Naive thymus-derived CD4-positive, alpha-beta T cell (primary cell): ENCODE data around the gene SIPA1L3. TPM values are rescaled to one million over a fixed set of nuclear protein-coding genes. Genes with fewer than 3 reads are reported as not detected.
A peak's percentile ranks its signal among the peaks of the same experiment; 100 is the strongest.

Source experiments
- ATAC-seq: fragments of 150-1000 bp; cut with Tn5 transposase; 2 replicates; pipeline ENCODE4 v1.10.0; 2021; ENCODE audit warnings: mild to moderate bottlenecking, moderate library complexity
- CTCF ChIA-PET: fragments of 350-600 bp; sonication (Branson Sonifier 250); formaldehyde crosslinking; loops from one replicate; lab custom pipeline; 2021; ENCODE audit warnings: antibody characterized with exemption; lab: Charles Lee
- POLR2A ChIA-PET: fragments of 350-600 bp; sonication (Branson Sonifier 250); formaldehyde crosslinking; loops from one replicate; lab custom pipeline; 2021; ENCODE audit warnings: antibody characterized with exemption, inconsistent platforms; lab: Charles Lee
- DNase-seq, 9 donors: peaks; one replicate each; pipeline versions ENCODE4 v3.0.0 to v3.0.0-alpha.2; 2020 to 2022; ENCODE audit warnings: mixed read lengths in 1 of 9
- H3K27ac ChIP-seq: one replicate; pipeline ENCODE4 v1.7.0; 2013; ENCODE audit warnings: mild to moderate bottlenecking, low read depth, low read length, moderate library complexity
- H3K27me3 ChIP-seq, 2 donors: one replicate each; pipeline ENCODE4 v1.7.0; 2013; ENCODE audit warnings: low read length in 2 of 2, mild to moderate bottlenecking in 2 of 2, moderate library complexity in 2 of 2; ENCODE audit not compliant: control insufficient read depth in 2 of 2, insufficient read depth in 2 of 2
- H3K36me3 ChIP-seq, 3 experiments: 1 replicate in 2 of 3; 2 replicates in 1 of 3; pipeline ENCODE4 v1.7.0; 2013; ENCODE audit warnings: low read length in 3 of 3, mild to moderate bottlenecking in 3 of 3, moderate library complexity in 1 of 3; ENCODE audit not compliant: insufficient read depth in 3 of 3, control insufficient read depth in 2 of 3
- H3K4me1 ChIP-seq, 2 donors: one replicate each; pipeline ENCODE4 v1.7.0; 2013; ENCODE audit warnings: low read length in 2 of 2, mild to moderate bottlenecking in 2 of 2, moderate library complexity in 1 of 2; ENCODE audit not compliant: control insufficient read depth in 2 of 2, insufficient read depth in 2 of 2
- H3K4me3 ChIP-seq: 2 replicates; pipeline ENCODE4 v1.7.0; 2013; ENCODE audit warnings: mild to moderate bottlenecking, low read length
- H3K9me3 ChIP-seq, 3 experiments: 1 replicate in 2 of 3; 2 replicates in 1 of 3; pipeline ENCODE4 v1.7.0; 2013; ENCODE audit warnings: low read length in 3 of 3; ENCODE audit not compliant: control insufficient read depth in 2 of 3
- H3K27ac Mint-ChIP-seq, 9 donors: one replicate each; pipeline ENCODE4 v1.8.0; 2020 to 2022; ENCODE audit warnings: mixed read lengths in 9 of 9, mild to moderate bottlenecking in 8 of 9, moderate library complexity in 5 of 9, inconsistent platforms in 2 of 9
- H3K27me3 Mint-ChIP-seq, 5 donors: one replicate each; pipeline ENCODE4 v1.8.0; 2021 to 2022; ENCODE audit warnings: mixed read lengths in 5 of 5, mild to moderate bottlenecking in 1 of 5
- H3K36me3 Mint-ChIP-seq, 5 donors: one replicate each; pipeline ENCODE4 v1.8.0; 2020 to 2022; ENCODE audit warnings: mixed read lengths in 5 of 5, mild to moderate bottlenecking in 3 of 5, inconsistent platforms in 1 of 5
- H3K4me1 Mint-ChIP-seq, 7 donors: one replicate each; pipeline ENCODE4 v1.8.0; 2020 to 2022; ENCODE audit warnings: mixed read lengths in 7 of 7, mild to moderate bottlenecking in 3 of 7, inconsistent platforms in 1 of 7
- H3K4me3 Mint-ChIP-seq, 10 donors: one replicate each; pipeline ENCODE4 v1.8.0; 2020 to 2022; ENCODE audit warnings: mild to moderate bottlenecking in 10 of 10, mixed read lengths in 10 of 10, moderate library complexity in 6 of 10, inconsistent platforms in 2 of 10
- H3K9me3 Mint-ChIP-seq, 11 donors: one replicate each; pipeline ENCODE4 v1.8.0; 2020 to 2022; ENCODE audit warnings: mixed read lengths in 11 of 11, mild to moderate bottlenecking in 4 of 11, inconsistent platforms in 1 of 11, moderate library complexity in 1 of 11
- intact Hi-C, 2 donors: fragments of 100-400 bp; cut with micrococcal nuclease; formaldehyde crosslinking; loops; one replicate each; pipeline ENCODE4 v1.15.1; 2023
- polyA plus RNA-seq, 2 donors: library from polyadenylated mRNA; unstranded; fragments of 300-500 nt; fragmentation: Illumina TruSeq; gene quantifications; one replicate each; pipeline ENCODE4 v1.2.3, GENCODE V29; 2021
- total RNA-seq, 6 experiments: library from RNA in 5 of 6; stranded (reverse) in 5 of 6; gene quantifications; 1 replicate in 5 of 6; 2 replicates in 1 of 6; pipeline ENCODE4 v1.2.3 and lab custom pipeline; 2021 to 2026

SIPA1L3 gene
- total and polyA plus RNA-seq, 7 experiments from 2014 or later: 0.91 to 38.7 (median 22.5) TPM

GRCh38 chr19:37948362-37948761 lies 41.4 kb downstream of the SIPA1L3 start:
- intact Hi-C loops: no loop called here
- Mint-ChIP-seq H3K9me3 (peaks cover 0 to 32% (median 2%) of the 10 kb centered on the region in 11 donors), H3K4me1 (peaks cover 0 to 9% (median 0%) of the 10 kb centered on the region in 7 donors), H3K27ac (no peak overlapping the region), H3K36me3 (peaks cover 0 to 41% (median 26%) of the 10 kb centered on the region in 5 donors), H3K27me3 (no peaks in the 10 kb centered on the region), H3K4me3 (no peak overlapping the region)
- no peaks in the 10 kb centered on the region for H3K4me1 ChIP-seq
- H3K9me3 ChIP-seq: no peaks in the 10 kb centered on the region
- no peak overlapping the region for H3K27ac ChIP-seq
- DNase-seq: no peak
- ATAC-seq: no peak
- no peaks in the 10 kb centered on the region for H3K36me3 ChIP-seq
- H3K27me3 ChIP-seq: no peaks in the 10 kb centered on the region
- H3K4me3 ChIP-seq: no peak overlapping the region
- CTCF ChIA-PET: no interaction called here
- POLR2A ChIA-PET: no interaction called here

- POLR2A ChIA-PET: no interaction called here
- H3K9me3 Mint-ChIP-seq: peaks cover 0 to 52% (median 7%) of the 10 kb centered on the region in 11 donors
- ATAC-seq (no peak), DNase-seq (no peak)
- H3K4me3 Mint-ChIP-seq: no peak overlapping the region
- H3K27ac Mint-ChIP-seq: peak overlapping the region in 1 of 9 donors; percentile 48
- Histone ChIP-seq H3K4me3 (no peak overlapping the region), H3K9me3 (peaks cover 0 to 4% (median 0%) of the 10 kb centered on the region in 3 experiments), H3K36me3 (no peaks in the 10 kb centered on the region), H3K27ac (no peak overlapping the region), H3K27me3 (no peaks in the 10 kb centered on the region), H3K4me1 (no peaks in the 10 kb centered on the region)
- no peaks in the 10 kb centered on the region for H3K27me3 Mint-ChIP-seq
- CTCF ChIA-PET: no interaction called here
- intact Hi-C loops: no loop called here
- H3K36me3 Mint-ChIP-seq: peaks cover 0 to 41% (median 32%) of the 10 kb centered on the region in 5 donors
- H3K4me1 Mint-ChIP-seq: peaks cover 0 to 9% (median 3%) of the 10 kb centered on the region in 7 donors
Observed at GRCh38 chr19:37950471-37951175, 43.6 kb downstream of the SIPA1L3 start.

- POLR2A ChIA-PET: interaction anchor here (0.6 kb wide), 1 partner anchor 1343 kb away, joined by 4 read pairs; no protein-coding TSS in a partner anchor
- no peak overlapping the region for H3K27ac ChIP-seq
- Mint-ChIP-seq H3K27ac (no peak overlapping the region), H3K36me3 (peaks cover 0 to 49% (median 35%) of the 10 kb centered on the region in 5 donors), H3K4me3 (no peak overlapping the region), H3K4me1 (peaks cover 0 to 9% (median 4%) of the 10 kb centered on the region in 7 donors), H3K9me3 (peaks cover 0 to 63% (median 11%) of the 10 kb centered on the region in 11 donors), H3K27me3 (no peaks in the 10 kb centered on the region)
- DNase-seq (no peak), ATAC-seq (no peak)
- no peak overlapping the region for H3K4me3 ChIP-seq
- no peaks in the 10 kb centered on the region for H3K27me3 ChIP-seq
- peaks cover 0 to 4% (median 0%) of the 10 kb centered on the region in 3 experiments for H3K9me3 ChIP-seq
- CTCF ChIA-PET: interaction anchor here (1.2 kb wide), 1 partner anchor 49 kb away, joined by 3 read pairs; no protein-coding TSS in a partner anchor
- intact Hi-C loops: no loop called here
- no peaks in the 10 kb centered on the region for H3K4me1 ChIP-seq
- H3K36me3 ChIP-seq: no peaks in the 10 kb centered on the region
Observed at GRCh38 chr19:37951816-37952210, 44.8 kb downstream of the SIPA1L3 start.

DNA sequence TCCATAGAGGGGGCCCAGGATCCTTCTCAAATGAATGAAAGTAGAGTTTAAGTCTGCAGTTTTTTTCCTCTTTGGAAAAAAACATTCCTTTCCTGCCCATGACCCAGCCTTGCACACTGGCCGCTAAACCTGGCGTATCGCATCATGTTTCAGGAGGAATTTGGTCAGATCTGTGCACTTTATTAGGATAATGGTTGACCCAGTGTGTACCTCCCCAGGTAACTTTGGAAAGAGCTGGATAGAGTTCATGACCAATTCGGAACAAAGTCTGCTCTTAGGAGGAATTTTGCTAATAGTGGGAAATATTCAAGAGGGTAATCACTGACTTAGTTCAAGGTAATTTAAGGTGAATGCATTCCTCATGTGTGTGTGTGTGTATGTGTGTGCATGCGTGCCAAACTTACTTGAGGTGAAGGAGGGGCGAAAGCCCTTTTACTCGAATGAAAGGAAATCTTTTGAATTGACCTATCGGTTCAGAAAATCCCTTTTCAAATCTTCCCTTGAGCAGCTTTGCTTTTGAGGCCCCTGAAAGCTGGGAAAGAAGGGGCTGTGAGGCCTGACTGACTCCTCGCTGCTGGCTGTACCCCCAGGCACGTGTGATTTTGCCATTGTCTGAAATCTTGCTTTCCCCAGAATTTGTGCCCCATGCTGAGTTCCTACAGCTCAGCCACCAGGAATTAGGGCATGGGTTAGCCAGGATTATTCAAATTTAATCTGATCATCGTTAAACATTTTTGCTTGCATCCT lies 46.3 kb downstream of the SIPA1L3 start:
- Mint-ChIP-seq H3K27me3 (no peaks in the 10 kb centered on the region), H3K27ac (no peak overlapping the region), H3K9me3 (peaks cover 0 to 69% (median 12%) of the 10 kb centered on the region in 11 donors), H3K4me3 (no peak overlapping the region), H3K4me1 (peaks cover 0 to 9% (median 4%) of the 10 kb centered on the region in 7 donors), H3K36me3 (peaks cover 0 to 45% (median 31%) of the 10 kb centered on the region in 5 donors)
- no peak overlapping the region for H3K4me3 ChIP-seq
- H3K36me3 ChIP-seq: no peaks in the 10 kb centered on the region
- ChIA-PET CTCF (interaction anchor here (1.2 kb wide), 1 partner anchor 51 kb away, joined by 3 read pairs; no protein-coding TSS in a partner anchor), POLR2A (interaction anchor here (0.6 kb wide), 1 partner anchor 9 kb away, joined by 3 read pairs; no protein-coding TSS in a partner anchor)
- intact Hi-C loops: no loop called here
- DNase-seq (no peak), ATAC-seq (no peak)
- H3K27ac ChIP-seq: no peak overlapping the region
- H3K27me3 ChIP-seq: no peaks in the 10 kb centered on the region
- no peaks in the 10 kb centered on the region for H3K4me1 ChIP-seq
- H3K9me3 ChIP-seq: peaks cover 0 to 10% (median 0%) of the 10 kb centered on the region in 3 experiments

- H3K4me3 ChIP-seq: no peak overlapping the region
- no peak overlapping the region for H3K4me3 Mint-ChIP-seq
- H3K27me3 Mint-ChIP-seq: no peaks in the 10 kb centered on the region
- peaks cover 0 to 70% (median 12%) of the 10 kb centered on the region in 11 donors for H3K9me3 Mint-ChIP-seq
- POLR2A ChIA-PET: no interaction called here
- CTCF ChIA-PET: no interaction called here
- H3K9me3 ChIP-seq: peaks cover 0 to 10% (median 0%) of the 10 kb centered on the region in 3 experiments
- H3K4me1 Mint-ChIP-seq: peaks cover 0 to 9% (median 4%) of the 10 kb centered on the region in 7 donors
- no peak overlapping the region for H3K27ac Mint-ChIP-seq
- DNase-seq (no peak), ATAC-seq (no peak)
- intact Hi-C loops: no loop called here
- H3K27me3 ChIP-seq: no peaks in the 10 kb centered on the region
- H3K4me1 ChIP-seq: no peaks in the 10 kb centered on the region
- no peaks in the 10 kb centered on the region for H3K36me3 ChIP-seq
- H3K36me3 Mint-ChIP-seq: peaks cover 0 to 51% (median 33%) of the 10 kb centered on the region in 5 donors
- H3K27ac ChIP-seq: no peak overlapping the region
Observed at GRCh38 chr19:37953918-37954303, 46.9 kb downstream of the SIPA1L3 start.

DNA sequence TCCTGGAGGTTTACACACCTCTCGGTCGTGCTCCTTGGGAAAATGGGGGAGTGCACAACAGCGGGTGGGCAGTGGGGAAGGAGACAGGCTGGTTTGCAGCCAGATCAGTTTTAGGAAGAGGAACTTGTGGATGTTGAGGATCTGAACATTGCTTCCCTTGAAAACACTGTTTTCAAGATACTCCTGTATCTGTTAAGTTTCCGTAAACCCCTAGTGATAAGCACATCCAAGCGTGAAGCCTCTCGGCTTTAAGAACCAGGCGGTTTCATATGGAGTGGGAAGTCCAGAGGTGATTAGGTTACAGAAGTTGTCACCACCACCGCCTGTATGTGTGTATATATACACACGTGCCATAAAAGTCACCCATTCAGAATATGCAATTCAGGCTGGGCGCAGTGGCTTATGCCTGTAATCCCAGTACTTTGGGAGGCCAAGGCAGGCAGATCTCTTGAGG lies 47.4 kb downstream of the SIPA1L3 start:
- CTCF ChIA-PET: no interaction called here
- DNase-seq: no peak
- no peaks in the 10 kb centered on the region for H3K36me3 ChIP-seq
- POLR2A ChIA-PET: no interaction called here
- intact Hi-C loops: no loop called here
- Mint-ChIP-seq H3K4me1 (peaks cover 0 to 11% (median 9%) of the 10 kb centered on the region in 7 donors), H3K36me3 (peaks cover 0 to 50% (median 38%) of the 10 kb centered on the region in 5 donors), H3K9me3 (peaks cover 0 to 75% (median 15%) of the 10 kb centered on the region in 11 donors), H3K4me3 (no peak overlapping the region), H3K27me3 (no peaks in the 10 kb centered on the region), H3K27ac (no peak overlapping the region)
- no peaks in the 10 kb centered on the region for H3K4me1 ChIP-seq
- no peak overlapping the region for H3K27ac ChIP-seq
- no peaks in the 10 kb centered on the region for H3K27me3 ChIP-seq
- peaks cover 0 to 10% (median 0%) of the 10 kb centered on the region in 3 experiments for H3K9me3 ChIP-seq
- no peak for ATAC-seq
- H3K4me3 ChIP-seq: no peak overlapping the region
